ENCODE results near the gene SERPINA1.

The SERPINA1 gene

DNA sequence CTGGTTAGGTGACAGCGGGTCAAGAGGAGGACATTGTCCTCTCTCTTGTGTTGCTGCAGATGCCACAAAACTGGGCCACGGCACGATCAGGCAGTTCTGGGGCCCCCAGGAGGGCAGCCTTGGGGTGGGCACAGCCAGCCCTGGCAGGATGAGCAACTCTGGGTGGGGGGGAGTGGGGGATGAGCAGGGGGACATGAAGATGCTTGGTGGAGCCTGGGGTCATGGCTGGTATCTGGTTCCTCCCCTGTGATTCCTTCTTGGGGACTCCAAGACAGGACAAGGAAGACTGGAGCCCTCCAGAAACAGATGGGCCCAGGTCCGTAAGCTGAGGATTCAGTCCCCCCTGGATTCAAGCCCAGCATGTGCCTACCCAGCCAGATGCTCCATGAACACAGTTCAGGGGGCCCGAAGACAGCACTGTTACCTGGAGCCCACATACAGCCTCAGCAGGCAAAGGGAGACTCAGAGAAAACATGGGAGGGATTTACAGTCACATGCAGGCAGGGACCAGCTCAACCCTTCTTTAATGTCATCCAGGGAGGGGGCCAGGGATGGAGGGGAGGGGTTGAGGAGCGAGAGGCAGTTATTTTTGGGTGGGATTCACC lies 10.4 kb downstream of the SERPINA1 start:
- Histone ChIP-seq H3K4me1 (ENCODE audit: insufficient read depth, poor library complexity, severe bottlenecking) (peaks cover 24% of the 10 kb centered on the region), H3K9me3 (ENCODE audit: severe bottlenecking) (no peaks in the 10 kb centered on the region), H3K4me3 (ENCODE audit: severe bottlenecking) (no peak overlapping the region), H3K27me3 (ENCODE audit: insufficient read depth, poor library complexity, severe bottlenecking) (no peaks in the 10 kb centered on the region), H3K27ac (ENCODE audit: poor library complexity, severe bottlenecking) (no peak overlapping the region), H3K36me3 (ENCODE audit: low read depth) (no peaks in the 10 kb centered on the region)
- ATAC-seq (ENCODE audit: low read depth) (no peak), DNase-seq (ENCODE audit: low spot score) (no peak)
- TF ChIP-seq, protein P1, sequence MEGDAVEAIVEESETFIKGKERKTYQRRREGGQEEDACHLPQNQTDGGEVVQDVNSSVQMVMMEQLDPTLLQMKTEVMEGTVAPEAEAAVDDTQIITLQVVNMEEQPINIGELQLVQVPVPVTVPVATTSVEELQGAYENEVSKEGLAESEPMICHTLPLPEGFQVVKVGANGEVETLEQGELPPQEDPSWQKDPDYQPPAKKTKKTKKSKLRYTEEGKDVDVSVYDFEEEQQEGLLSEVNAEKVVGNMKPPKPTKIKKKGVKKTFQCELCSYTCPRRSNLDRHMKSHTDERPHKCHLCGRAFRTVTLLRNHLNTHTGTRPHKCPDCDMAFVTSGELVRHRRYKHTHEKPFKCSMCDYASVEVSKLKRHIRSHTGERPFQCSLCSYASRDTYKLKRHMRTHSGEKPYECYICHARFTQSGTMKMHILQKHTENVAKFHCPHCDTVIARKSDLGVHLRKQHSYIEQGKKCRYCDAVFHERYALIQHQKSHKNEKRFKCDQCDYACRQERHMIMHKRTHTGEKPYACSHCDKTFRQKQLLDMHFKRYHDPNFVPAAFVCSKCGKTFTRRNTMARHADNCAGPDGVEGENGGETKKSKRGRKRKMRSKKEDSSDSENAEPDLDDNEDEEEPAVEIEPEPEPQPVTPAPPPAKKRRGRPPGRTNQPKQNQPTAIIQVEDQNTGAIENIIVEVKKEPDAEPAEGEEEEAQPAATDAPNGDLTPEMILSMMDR (IDR thresholded peaks at IDR 0.05; ENCODE audit: poor library complexity, severe bottlenecking), result no peak

- Histone ChIP-seq H3K4me1 (ENCODE audit: insufficient read depth, poor library complexity, severe bottlenecking) (peaks cover 25% of the 10 kb centered on the region), H3K4me3 (ENCODE audit: severe bottlenecking) (no peak overlapping the region), H3K27me3 (ENCODE audit: insufficient read depth, poor library complexity, severe bottlenecking) (no peaks in the 10 kb centered on the region), H3K9me3 (ENCODE audit: severe bottlenecking) (no peaks in the 10 kb centered on the region), H3K27ac (ENCODE audit: poor library complexity, severe bottlenecking) (no peak overlapping the region), H3K36me3 (ENCODE audit: low read depth) (no peaks in the 10 kb centered on the region)
- TF ChIP-seq, protein P1 (IDR thresholded peaks at IDR 0.05; ENCODE audit: poor library complexity, severe bottlenecking), result no peak
- no peak for DNase-seq (ENCODE audit: low spot score)
- no peak for ATAC-seq (ENCODE audit: low read depth)
Measured at GRCh38 chr14:94376976-94377865, 11.2 kb downstream of the SERPINA1 start.

DNA sequence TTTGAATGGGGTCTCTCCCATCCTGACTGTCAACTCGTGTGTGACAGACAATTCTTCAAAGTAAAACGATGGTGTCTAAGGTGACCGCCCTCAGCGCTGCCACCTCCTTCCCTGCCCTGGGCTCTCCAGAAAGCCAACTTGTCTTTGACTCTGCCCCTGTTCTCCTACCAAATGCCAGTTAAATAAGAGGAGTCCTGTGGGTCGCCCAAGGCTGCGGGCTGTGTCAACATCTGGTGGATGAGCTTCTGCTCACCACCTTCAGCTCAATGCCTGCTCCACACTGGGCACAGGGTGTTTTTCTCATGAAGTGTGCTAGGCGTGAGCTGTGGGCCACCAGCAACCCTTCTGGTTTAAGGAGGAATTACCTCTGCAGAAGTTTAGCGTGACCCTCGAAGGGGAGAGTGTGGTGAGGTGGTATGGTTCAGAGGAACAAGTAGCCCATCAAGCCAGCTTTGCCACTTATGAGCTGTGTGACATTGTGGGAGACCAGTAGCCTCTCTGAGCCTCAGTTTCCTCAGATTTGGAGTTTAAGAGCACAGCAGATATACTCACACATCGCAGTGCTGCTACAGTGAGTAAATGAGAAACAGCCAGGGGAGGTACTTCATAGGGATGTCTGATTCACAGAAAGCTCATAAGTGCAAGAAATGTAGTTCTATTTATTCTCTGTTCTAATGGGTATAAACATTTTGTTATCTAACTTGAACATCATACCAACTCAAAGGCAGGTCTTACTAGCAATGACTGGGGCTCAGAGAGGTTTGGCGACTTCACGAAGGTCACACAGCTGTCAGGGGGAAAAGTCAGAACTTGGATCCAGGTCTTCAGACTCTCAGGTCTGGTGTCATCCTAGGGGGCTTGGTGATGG lies 12.1 kb downstream of the SERPINA1 start:
- H3K4me3 ChIP-seq (ENCODE audit: severe bottlenecking), result no peak overlapping the region
- no peaks in the 10 kb centered on the region for H3K27me3 ChIP-seq (ENCODE audit: insufficient read depth, poor library complexity, severe bottlenecking)
- H3K27ac ChIP-seq (ENCODE audit: poor library complexity, severe bottlenecking), result no peak overlapping the region
- no peaks in the 10 kb centered on the region for H3K36me3 ChIP-seq (ENCODE audit: low read depth)
- DNase-seq (ENCODE audit: low spot score) (no peak), ATAC-seq (ENCODE audit: low read depth) (no peak)
- H3K9me3 ChIP-seq (ENCODE audit: severe bottlenecking), result no peaks in the 10 kb centered on the region
- peaks cover 25% of the 10 kb centered on the region for H3K4me1 ChIP-seq (ENCODE audit: insufficient read depth, poor library complexity, severe bottlenecking)
- TF ChIP-seq, protein P1 (IDR thresholded peaks at IDR 0.05; ENCODE audit: poor library complexity, severe bottlenecking), result no peak

DNA sequence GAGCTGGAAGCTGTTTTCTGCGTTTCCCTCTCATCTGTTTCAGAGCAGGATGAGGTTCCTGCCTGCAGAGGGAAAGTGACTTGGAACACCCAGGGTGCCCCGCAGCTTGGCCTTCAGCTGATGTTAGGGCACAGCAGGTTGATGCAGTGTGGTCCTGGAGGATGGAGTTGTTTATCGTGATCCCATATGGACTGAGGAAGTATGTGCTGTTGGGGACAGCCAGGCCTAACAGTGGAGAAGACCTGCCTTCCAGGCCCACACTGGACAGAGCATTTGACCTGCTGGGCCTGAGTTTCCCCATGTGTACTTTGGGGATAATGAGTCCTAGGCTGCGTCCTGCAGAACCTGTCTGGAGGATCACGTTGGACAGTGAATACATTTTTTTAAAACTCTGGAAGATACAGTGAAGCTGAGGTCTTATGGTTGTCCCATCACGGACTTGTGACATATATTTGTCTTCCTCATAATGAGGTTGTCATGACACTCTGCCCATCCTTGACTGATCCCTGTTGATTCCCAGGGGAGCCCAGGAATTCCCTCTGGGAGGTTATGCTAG lies 12.8 kb downstream of the SERPINA1 start:
- TF ChIP-seq, protein P1 (IDR thresholded peaks at IDR 0.05; ENCODE audit: poor library complexity, severe bottlenecking), result no peak
- peaks cover 25% of the 10 kb centered on the region for H3K4me1 ChIP-seq (ENCODE audit: insufficient read depth, poor library complexity, severe bottlenecking)
- DNase-seq (ENCODE audit: low spot score) (no peak), ATAC-seq (ENCODE audit: low read depth) (no peak)
- H3K27me3 ChIP-seq (ENCODE audit: insufficient read depth, poor library complexity, severe bottlenecking), result no peaks in the 10 kb centered on the region
- H3K9me3 ChIP-seq (ENCODE audit: severe bottlenecking), result no peaks in the 10 kb centered on the region
- no peak overlapping the region for H3K4me3 ChIP-seq (ENCODE audit: severe bottlenecking)
- no peak overlapping the region for H3K27ac ChIP-seq (ENCODE audit: poor library complexity, severe bottlenecking)
- no peaks in the 10 kb centered on the region for H3K36me3 ChIP-seq (ENCODE audit: low read depth)

All from RWPE2 (cell line).